ENCODE results near the gene ASB2. TPM values are rescaled to one million over a fixed set of nuclear protein-coding genes. Genes with fewer than 3 reads are reported as not detected.

Gene ASB2
- total RNA-seq, 1 experiment from 2014 or later = not detected

DNA sequence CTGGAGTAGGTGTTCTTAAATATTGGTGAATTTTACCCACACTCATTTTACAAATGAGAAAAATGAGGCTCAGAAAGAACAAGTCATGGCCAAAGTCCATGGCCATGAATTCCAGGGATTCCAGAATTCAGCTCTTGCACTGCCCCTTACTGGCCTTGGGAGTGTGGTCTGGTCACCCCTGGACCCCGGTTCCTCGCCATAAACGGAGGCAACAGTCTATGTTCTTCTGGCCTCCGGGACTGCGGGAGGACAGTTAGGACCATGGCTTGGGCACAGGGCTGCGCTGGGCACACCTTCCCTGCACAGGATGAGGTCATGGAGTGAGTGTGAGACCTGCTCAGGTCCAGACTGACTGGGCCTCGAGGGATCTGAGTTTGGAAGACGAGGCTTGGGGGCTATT is 27.6 kb upstream of the ASB2 start:
- Histone ChIP-seq H3K9me3 (ENCODE audit: control insufficient read depth in 1 of 2, insufficient read depth in 1 of 2, low read depth in 1 of 2, low read length in 2 of 2) (no peaks in the 10 kb centered on the region), H3K27ac (ENCODE audit: low read depth, low read length) (no peak overlapping the region), H2AFZ (ENCODE audit: low read depth, low read length, poor library complexity, severe bottlenecking) (no peak overlapping the region), H4K20me1 (ENCODE audit: insufficient read depth) (no peaks in the 10 kb centered on the region), H3K36me3 (ENCODE audit: control insufficient read depth in 1 of 2, insufficient read depth in 2 of 2, low read length in 2 of 2) (no peaks in the 10 kb centered on the region), H3K9ac (ENCODE audit: low read length) (no peak overlapping the region), H3K79me2 (ENCODE audit: insufficient read depth, low read length) (no peaks in the 10 kb centered on the region), H3K9me2 (ENCODE audit: insufficient read depth) (no peaks in the 10 kb centered on the region), H3K4me1 (ENCODE audit: control insufficient read depth in 1 of 2, insufficient read depth in 2 of 2, low read length in 2 of 2) (peaks cover 0 to 6% of the 10 kb centered on the region in 2 experiments; a peak in 2 of 4 replicates), H3K4me3 (replicated peaks in 1 of 2; ENCODE audit: low read depth in 1 of 2, low read length in 2 of 2) (no peak overlapping the region), H3K4me2 (ENCODE audit: low read length) (no peak overlapping the region), H3K27me3 (ENCODE audit: insufficient read depth, low read length) (no peaks in the 10 kb centered on the region)
- DNase-seq (ENCODE audit: low read depth, low spot score) (no peak), ATAC-seq (no peak)
- BruUV-seq (replicated peaks) = no TSS peak
- RAD21 ChIA-PET (ENCODE audit: low non-redundant PET in 1 of 2, low total read pairs in 2 of 2, uncharacterized antibody in 2 of 2, unreplicated experiment in 2 of 2) = interaction anchor here in 1 of 2 experiments (1.6 kb wide), 1 partner anchor 64 kb away, joined by 3 read pairs; no protein-coding TSS in a partner anchor
- POLR2A ChIA-PET = no interaction called here
- intact Hi-C loops (cut with micrococcal nuclease) = loop anchor here (10.0 kb wide), 1 partner anchor 349 kb away; no protein-coding TSS in a partner anchor
- CTCF ChIA-PET = interaction anchor here (10.4 kb wide), 1 partner anchor 62 kb away, joined by 121 read pairs; no protein-coding TSS in a partner anchor
- TF ChIP-seq JUND (IDR thresholded peaks at IDR 0.05) (no peak), SP1 (IDR thresholded peaks at IDR 0.05; ENCODE audit: low read depth) (no peak), ELF1 (IDR thresholded peaks at IDR 0.05; ENCODE audit: borderline replicate concordance, low read depth) (no peak), CBX3 (IDR thresholded peaks at IDR 0.05; ENCODE audit: low read depth) (no peak), FOSL1 (IDR thresholded peaks at IDR 0.05; ENCODE audit: low read depth) (no peak), SRF (IDR thresholded peaks at IDR 0.05; ENCODE audit: low read depth) (no peak), POLR2AphosphoS5 (IDR thresholded peaks at IDR 0.05; ENCODE audit: low read depth, low read length) (no peak), EGR1 (IDR thresholded peaks at IDR 0.05; ENCODE audit: low read depth) (no peak), YY1 (IDR thresholded peaks at IDR 0.05; ENCODE audit: extremely low read depth, insufficient replicate concordance, low read depth, low read length) (no peak), EZH2phosphoT487 (IDR thresholded peaks at IDR 0.05; ENCODE audit: borderline replicate concordance) (no peak), TCF7L2 (IDR thresholded peaks at IDR 0.05; ENCODE audit: borderline replicate concordance, extremely low read depth, insufficient read depth, insufficient read length) (no peak), POLR2A (IDR thresholded peaks at IDR 0.05; ENCODE audit: borderline replicate concordance, extremely low read depth, insufficient read depth, insufficient read length) (no peak)
- TF ChIP-seq, protein P1, sequence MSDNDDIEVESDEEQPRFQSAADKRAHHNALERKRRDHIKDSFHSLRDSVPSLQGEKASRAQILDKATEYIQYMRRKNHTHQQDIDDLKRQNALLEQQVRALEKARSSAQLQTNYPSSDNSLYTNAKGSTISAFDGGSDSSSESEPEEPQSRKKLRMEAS (IDR thresholded peaks at IDR 0.05) = no peak
- TF ChIP-seq, protein P2, sequence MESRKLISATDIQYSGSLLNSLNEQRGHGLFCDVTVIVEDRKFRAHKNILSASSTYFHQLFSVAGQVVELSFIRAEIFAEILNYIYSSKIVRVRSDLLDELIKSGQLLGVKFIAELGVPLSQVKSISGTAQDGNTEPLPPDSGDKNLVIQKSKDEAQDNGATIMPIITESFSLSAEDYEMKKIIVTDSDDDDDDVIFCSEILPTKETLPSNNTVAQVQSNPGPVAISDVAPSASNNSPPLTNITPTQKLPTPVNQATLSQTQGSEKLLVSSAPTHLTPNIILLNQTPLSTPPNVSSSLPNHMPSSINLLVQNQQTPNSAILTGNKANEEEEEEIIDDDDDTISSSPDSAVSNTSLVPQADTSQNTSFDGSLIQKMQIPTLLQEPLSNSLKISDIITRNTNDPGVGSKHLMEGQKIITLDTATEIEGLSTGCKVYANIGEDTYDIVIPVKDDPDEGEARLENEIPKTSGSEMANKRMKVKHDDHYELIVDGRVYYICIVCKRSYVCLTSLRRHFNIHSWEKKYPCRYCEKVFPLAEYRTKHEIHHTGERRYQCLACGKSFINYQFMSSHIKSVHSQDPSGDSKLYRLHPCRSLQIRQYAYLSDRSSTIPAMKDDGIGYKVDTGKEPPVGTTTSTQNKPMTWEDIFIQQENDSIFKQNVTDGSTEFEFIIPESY (IDR thresholded peaks at IDR 0.05; ENCODE audit: extremely low read depth, insufficient replicate concordance, low read length) = no peak
- TF ChIP-seq, protein P3, sequence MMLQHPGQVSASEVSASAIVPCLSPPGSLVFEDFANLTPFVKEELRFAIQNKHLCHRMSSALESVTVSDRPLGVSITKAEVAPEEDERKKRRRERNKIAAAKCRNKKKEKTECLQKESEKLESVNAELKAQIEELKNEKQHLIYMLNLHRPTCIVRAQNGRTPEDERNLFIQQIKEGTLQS (IDR thresholded peaks at IDR 0.05) = no peak
- TF ChIP-seq, protein P4, sequence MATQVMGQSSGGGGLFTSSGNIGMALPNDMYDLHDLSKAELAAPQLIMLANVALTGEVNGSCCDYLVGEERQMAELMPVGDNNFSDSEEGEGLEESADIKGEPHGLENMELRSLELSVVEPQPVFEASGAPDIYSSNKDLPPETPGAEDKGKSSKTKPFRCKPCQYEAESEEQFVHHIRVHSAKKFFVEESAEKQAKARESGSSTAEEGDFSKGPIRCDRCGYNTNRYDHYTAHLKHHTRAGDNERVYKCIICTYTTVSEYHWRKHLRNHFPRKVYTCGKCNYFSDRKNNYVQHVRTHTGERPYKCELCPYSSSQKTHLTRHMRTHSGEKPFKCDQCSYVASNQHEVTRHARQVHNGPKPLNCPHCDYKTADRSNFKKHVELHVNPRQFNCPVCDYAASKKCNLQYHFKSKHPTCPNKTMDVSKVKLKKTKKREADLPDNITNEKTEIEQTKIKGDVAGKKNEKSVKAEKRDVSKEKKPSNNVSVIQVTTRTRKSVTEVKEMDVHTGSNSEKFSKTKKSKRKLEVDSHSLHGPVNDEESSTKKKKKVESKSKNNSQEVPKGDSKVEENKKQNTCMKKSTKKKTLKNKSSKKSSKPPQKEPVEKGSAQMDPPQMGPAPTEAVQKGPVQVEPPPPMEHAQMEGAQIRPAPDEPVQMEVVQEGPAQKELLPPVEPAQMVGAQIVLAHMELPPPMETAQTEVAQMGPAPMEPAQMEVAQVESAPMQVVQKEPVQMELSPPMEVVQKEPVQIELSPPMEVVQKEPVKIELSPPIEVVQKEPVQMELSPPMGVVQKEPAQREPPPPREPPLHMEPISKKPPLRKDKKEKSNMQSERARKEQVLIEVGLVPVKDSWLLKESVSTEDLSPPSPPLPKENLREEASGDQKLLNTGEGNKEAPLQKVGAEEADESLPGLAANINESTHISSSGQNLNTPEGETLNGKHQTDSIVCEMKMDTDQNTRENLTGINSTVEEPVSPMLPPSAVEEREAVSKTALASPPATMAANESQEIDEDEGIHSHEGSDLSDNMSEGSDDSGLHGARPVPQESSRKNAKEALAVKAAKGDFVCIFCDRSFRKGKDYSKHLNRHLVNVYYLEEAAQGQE (IDR thresholded peaks at IDR 0.05; ENCODE audit: low read depth) = no peak

All from HCT116 (cell line).